Aorta (tissue), 5 donors: ENCODE measurements around the gene HARS2. TPM values are rescaled to one million over a fixed set of nuclear protein-coding genes. Genes with fewer than 3 reads are reported as not detected.
"Not testable (repeated sequence)": the region's sequence is repeated elsewhere in the genome, so short reads cannot be mapped to it uniquely, and the experiment has no call there.

ENCODE experiments used
- ATAC-seq: fragments of 200-7000 bp; cut with Tn5 transposase; one replicate; pipeline ENCODE4 v1.9.1; 2022; ENCODE audit warnings: moderate library complexity; ENCODE audit not compliant: low FRiP score
- DNase-seq, 2 donors: peaks; one replicate each; pipeline ENCODE4 v3.0.0-alpha.2; 2020
- H3K27ac ChIP-seq, 2 donors: one replicate each; pipeline ENCODE4 v1.5.1; 2013; ENCODE audit warnings: low read length in 2 of 2, mild to moderate bottlenecking in 2 of 2, moderate library complexity in 2 of 2, control low read depth in 1 of 2, inconsistent platforms in 1 of 2, low read depth in 1 of 2
- H3K27me3 ChIP-seq, 2 donors: one replicate each; pipeline ENCODE4 v1.6.1; 2013; ENCODE audit warnings: control low read depth in 1 of 2, low read length in 1 of 2, mild to moderate bottlenecking in 1 of 2, moderate library complexity in 1 of 2; ENCODE audit not compliant: insufficient read depth in 2 of 2, control insufficient read depth in 1 of 2
- H3K36me3 ChIP-seq, 2 donors: one replicate each; pipeline ENCODE4 v1.6.1; 2013; ENCODE audit warnings: control low read depth in 1 of 2, low read length in 1 of 2, mild to moderate bottlenecking in 1 of 2; ENCODE audit not compliant: insufficient read depth in 2 of 2, control insufficient read depth in 1 of 2
- H3K4me1 ChIP-seq, 2 donors: one replicate each; pipeline ENCODE4 v1.6.1; 2013; ENCODE audit warnings: low read length in 2 of 2, control low read depth in 1 of 2, mild to moderate bottlenecking in 1 of 2, moderate library complexity in 1 of 2; ENCODE audit not compliant: insufficient read depth in 2 of 2, control insufficient read depth in 1 of 2
- H3K4me3 ChIP-seq, 2 donors: one replicate each; pipeline ENCODE4 v1.5.1; 2013; ENCODE audit warnings: low read length in 2 of 2, control low read depth in 1 of 2, mild to moderate bottlenecking in 1 of 2
- H3K9me3 ChIP-seq: one replicate; pipeline ENCODE4 v1.6.1; 2013; ENCODE audit warnings: mild to moderate bottlenecking, low read length; ENCODE audit not compliant: control insufficient read depth
- WGBS, 2 donors: extraction: QIAGEN DNeasy Blood & Tissue Kit; methylation state at CpG; one replicate each; pipeline ENCODE4 v1.1.7; 2013; 5-methylcytosine and 5-hydroxymethylcytosine counted together
- intact Hi-C, 2 donors: fragments of 100-400 bp; cut with DNase I; formaldehyde crosslinking; loops; one replicate each; pipeline versions ENCODE4 v1.14.2 to v1.15.0; 2022
- long read RNA-seq, 2 donors: library from polyadenylated mRNA; unstranded; transcript quantifications; one replicate each; pipeline ENCODE4 v2.0.0, GENCODE V29; 2020 to 2021
- polyA plus RNA-seq, 2 donors: library from polyadenylated mRNA; stranded (reverse); fragments of 200-250 nt; gene quantifications; one replicate each; pipeline ENCODE4 v1.2.3, GENCODE V29; 2013
- total RNA-seq, 2 donors: library from RNA; stranded (reverse); fragmentation: NEBNext Ultra II Directional; extraction: Animal tissue kit (Norgen Biotek cat#: 25700); gene quantifications; one replicate each; pipeline ENCODE4 v1.2.1, GENCODE V29; 2021
- donor health status: healthy with polysubstance abuse.
- donor health status: Bipolar disorder and iron deficiency.
- donor health status: DM: no; HTN: no; CAD: no.
- donor health status: DM: no; HTN: no; CAD: no.
- donor health status: DM: yes; HTN: yes; CAD: no.

HARS2 gene
- total RNA-seq, result 10 to 100 TPM; 21.3 to 33.0 TPM
- polyA plus RNA-seq, result 10 to 100 TPM; 14.4 to 27.6 TPM
- long read RNA-seq, donor 1, transcript HARS2-201 (13 exons, 2,510 nt), result major isoform, 47 of 88 reads
- long read RNA-seq, donor 1, partial matches to known transcripts, result 9 of 88 reads
- long read RNA-seq, donor 1, other reads (novel, unspliced or antisense), result 27 of 88 reads
- long read RNA-seq, donor 2, transcript HARS2-201 (13 exons, 2,510 nt), result major isoform, 10 of 21 reads
- long read RNA-seq, donor 2, partial matches to known transcripts, result 2 of 21 reads
- long read RNA-seq, donor 2, other reads (novel, unspliced or antisense), result 9 of 21 reads

DNA sequence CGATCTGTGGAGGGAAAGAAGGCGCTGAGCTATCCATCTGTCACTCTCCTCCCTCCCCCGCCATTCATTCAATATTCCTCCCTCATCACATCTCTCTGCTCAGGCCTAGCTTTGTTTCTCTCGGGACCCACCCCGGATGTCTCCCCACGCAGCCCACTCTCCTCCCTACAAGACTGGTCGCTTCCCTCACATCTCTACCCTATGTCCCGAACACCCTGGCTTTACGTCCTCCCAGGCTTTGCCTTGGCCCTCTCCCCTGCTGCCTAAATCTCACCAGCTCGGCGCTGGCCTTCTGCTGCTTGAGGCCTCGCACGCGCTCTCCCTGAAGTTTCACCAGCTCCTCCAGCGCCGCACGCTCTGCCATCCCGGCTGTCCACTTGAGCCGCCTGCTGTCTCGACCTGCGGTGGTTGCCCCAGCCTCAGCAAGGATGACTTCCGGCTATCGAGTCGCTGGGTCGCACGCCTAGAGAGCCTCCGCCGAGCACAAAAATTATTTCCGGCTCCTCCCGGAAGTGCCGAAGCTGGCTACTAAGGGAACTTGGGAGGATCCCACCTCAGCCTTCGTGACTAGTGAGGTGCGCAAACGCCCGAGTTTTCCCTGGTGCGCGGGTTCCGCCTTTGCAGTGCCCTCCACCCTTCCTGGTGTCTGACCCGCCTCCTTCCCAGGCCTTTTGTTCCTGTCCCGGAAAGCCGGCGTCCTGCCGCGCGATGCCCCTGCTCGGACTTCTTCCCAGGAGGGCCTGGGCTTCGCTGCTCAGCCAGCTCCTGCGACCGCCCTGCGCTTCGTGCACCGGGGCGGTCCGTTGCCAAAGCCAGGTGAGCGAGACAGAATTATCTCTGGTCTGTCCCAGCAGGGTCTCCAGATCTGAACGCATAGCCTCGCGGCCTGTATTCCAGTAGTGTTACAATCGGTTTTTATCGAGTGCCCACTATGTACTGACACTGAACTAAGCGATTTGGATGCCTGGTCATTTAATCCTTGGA, at the start of gene HARS2, which contains the start of gene HARS1:
Gene HARS2 (plus strand): TSS at position 515 of the 984 bp plus-strand sequence. CDS start 194 bp downstream, at position 709.
Gene HARS1 (minus strand): TSS at position 430 of the 984 bp plus-strand sequence. CDS start 66 bp downstream, at position 364.
- peak within 1 kb of the TSS; percentile 59 to 93 for H3K4me3 ChIP-seq
- H3K36me3 ChIP-seq, result peaks cover 0 to 7% of the 10 kb centered on the region in 2 donors
- peaks cover 0 to 3% of the 10 kb centered on the region in 2 donors for H3K4me1 ChIP-seq
- DNase-seq (peak; percentile 94 to 95), ATAC-seq (peak; percentile 97)
- intact Hi-C loops, result loop anchor here (1.0 to 5.0 kb wide), 3 partner anchors 8 to 44 kb away; partner anchors contain the start of genes IK (in 1 of the 2) and NDUFA2 (in 1 of the 2)
- no peaks in the 10 kb centered on the region for H3K9me3 ChIP-seq
- peak within 1 kb of the TSS in 1 of 2 donors; percentile 82 for H3K27ac ChIP-seq
- WGBS, 2 donors, result 0% methylated on average over 58 to 61 of the region's 61 CpGs
- H3K27me3 ChIP-seq, result no peaks in the 10 kb centered on the region

DNA sequence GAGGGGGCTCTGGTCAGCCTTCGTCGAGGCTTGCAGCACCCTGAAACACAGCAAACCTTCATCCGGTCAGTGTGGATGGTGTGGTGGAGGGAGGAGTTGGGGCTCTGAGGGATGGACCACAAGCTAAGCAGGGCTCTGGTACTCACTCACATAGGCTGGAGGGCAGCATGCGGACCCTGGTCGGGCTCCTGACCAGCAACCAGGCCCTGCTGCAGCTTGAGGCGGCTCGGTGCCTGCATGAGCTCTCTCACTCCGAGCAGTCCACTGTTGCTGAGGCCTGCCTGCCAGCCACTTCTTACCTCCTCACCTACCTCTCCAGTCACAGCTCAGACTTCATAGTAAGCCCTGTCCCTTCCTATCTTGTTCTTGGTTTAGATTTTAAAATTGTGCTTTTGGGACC, 49.5 kb upstream of the HARS2 start:
- ATAC-seq (no peak), DNase-seq (no peak)
- intact Hi-C loops, result loop anchor here (10.0 kb wide), 2 partner anchors 63 to 267 kb away; partner anchors contain the start of gene ZMAT2 (in 1 of the 2)
- Histone ChIP-seq H3K4me1 (no peaks in the 10 kb centered on the region), H3K27ac (no peak overlapping the region), H3K36me3 (peaks cover 4 to 5% of the 10 kb centered on the region in 2 donors), H3K9me3 (no peaks in the 10 kb centered on the region), H3K4me3 (no peak overlapping the region), H3K27me3 (no peaks in the 10 kb centered on the region)
- 87 to 96% methylated on average over 8 of the region's 8 CpGs for WGBS, 2 donors

GRCh38 chr5:140642718-140643117, 48.5 kb upstream of the HARS2 start:
- peaks cover 4 to 5% of the 10 kb centered on the region in 2 donors for H3K36me3 ChIP-seq
- ATAC-seq (no peak), DNase-seq (no peak)
- no peak overlapping the region for H3K27ac ChIP-seq
- no peaks in the 10 kb centered on the region for H3K4me1 ChIP-seq
- WGBS, 2 donors, result 40 to 47% methylated on average over 3 of the region's 3 CpGs
- no peak overlapping the region for H3K4me3 ChIP-seq
- no peaks in the 10 kb centered on the region for H3K27me3 ChIP-seq
- intact Hi-C loops, result loop anchor here (10.0 kb wide), 2 partner anchors 62 to 268 kb away; partner anchors contain the start of gene ZMAT2 (in 1 of the 2)
- H3K9me3 ChIP-seq, result no peaks in the 10 kb centered on the region

DNA sequence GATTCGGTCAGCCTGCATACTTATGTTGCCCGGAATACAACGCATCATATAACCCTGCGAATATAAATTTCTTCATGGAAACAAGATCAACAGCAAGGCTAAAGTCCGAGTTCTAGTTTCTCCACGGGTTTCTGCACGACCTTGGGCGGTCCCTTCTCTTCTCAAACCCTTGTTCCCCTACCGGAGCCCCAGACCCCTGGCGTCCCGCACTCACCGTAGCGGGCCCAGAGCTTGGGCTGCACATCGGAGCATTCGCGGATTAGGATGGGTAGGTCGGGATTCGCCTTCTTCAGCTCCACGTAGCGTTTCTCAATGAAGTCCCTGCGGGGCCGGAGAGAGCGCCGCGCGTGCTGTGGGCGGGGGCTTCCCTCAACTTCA, 44.2 kb upstream of the HARS2 start:
- no peaks in the 10 kb centered on the region for H3K27me3 ChIP-seq
- H3K4me3 ChIP-seq, result peak overlapping the region; percentile 61 to 90
- peaks cover 5 to 8% of the 10 kb centered on the region in 2 donors for H3K36me3 ChIP-seq
- intact Hi-C loops, result loop anchor here (5.0 to 10.0 kb wide), 4 partner anchors 45 to 272 kb away; partner anchors contain the start of genes HARS1 (in 1 of the 2), HARS2 (in 1 of the 2), SRA1 (in 1 of the 2) and ZMAT2 (in 1 of the 2)
- H3K9me3 ChIP-seq, result no peaks in the 10 kb centered on the region
- DNase-seq (no peak), ATAC-seq (peak; percentile 30)
- WGBS, 2 donors, result 0 to 1% methylated on average over 27 of the region's 27 CpGs
- no peaks in the 10 kb centered on the region for H3K4me1 ChIP-seq
- H3K27ac ChIP-seq, result peak overlapping the region in 1 of 2 donors; percentile 58

- Histone ChIP-seq H3K36me3 (peaks cover 17 to 19% of the 10 kb centered on the region in 2 donors), H3K27ac (no peak overlapping the region), H3K27me3 (no peaks in the 10 kb centered on the region), H3K4me3 (no peak overlapping the region), H3K4me1 (no peaks in the 10 kb centered on the region), H3K9me3 (no peaks in the 10 kb centered on the region)
- 95 to 97% methylated on average over 17 of the region's 17 CpGs for WGBS, 2 donors
- ATAC-seq, result no peak
- no peak for DNase-seq
- intact Hi-C loops, result no loop called here
These were observed 32.4 kb upstream of the HARS2 start for GRCh38 chr5:140658870-140659269.

DNA sequence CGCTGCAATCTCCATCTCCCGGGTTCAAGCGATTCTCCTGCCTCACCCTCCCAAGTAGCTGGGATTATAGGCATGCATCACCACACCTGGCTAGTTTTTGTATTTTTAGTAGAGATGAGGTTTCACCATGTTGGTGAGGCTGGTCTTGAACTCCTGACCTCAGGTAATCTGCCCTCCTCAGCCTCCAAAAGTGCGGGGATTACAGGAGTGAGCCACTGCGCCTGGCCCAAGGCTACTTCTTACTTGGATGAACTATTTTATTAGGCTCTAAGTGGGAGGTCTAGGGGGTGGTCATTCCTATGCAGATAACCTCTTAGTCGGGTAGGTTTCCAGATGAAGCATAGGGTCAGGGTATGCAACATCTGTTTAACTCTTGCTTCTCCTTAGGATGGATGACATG, 30.9 kb upstream of the HARS2 start:
- H3K27me3 ChIP-seq, H3K4me1 ChIP-seq, intact Hi-C loops, H3K4me3 ChIP-seq, DNase-seq, ATAC-seq, H3K9me3 ChIP-seq, H3K27ac ChIP-seq: not testable (repeated sequence)
- peaks cover 14 to 15% of the 10 kb centered on the region in 2 donors for H3K36me3 ChIP-seq
- WGBS, 2 donors, result 85 to 88% methylated on average over 6 of the region's 6 CpGs

GRCh38 chr5:140664030-140664358, 27.3 kb upstream of the HARS2 start:
- H3K36me3 ChIP-seq, result peaks cover 8 to 17% of the 10 kb centered on the region in 2 donors
- ATAC-seq, result no peak
- peak overlapping the region; percentile 74 to 78 for H3K4me3 ChIP-seq
- peak overlapping the region in 1 of 2 donors; percentile 91 for H3K27ac ChIP-seq
- H3K9me3 ChIP-seq, result no peaks in the 10 kb centered on the region
- no peaks in the 10 kb centered on the region for H3K4me1 ChIP-seq
- no peak for DNase-seq
- no peaks in the 10 kb centered on the region for H3K27me3 ChIP-seq
- intact Hi-C loops, result no loop called here
- WGBS, 2 donors, result 2 to 3% methylated on average over 18 of the region's 18 CpGs

- Histone ChIP-seq H3K4me3 (peak within 1 kb of the TSS; percentile 74 to 78), H3K4me1 (no peaks in the 10 kb centered on the region), H3K9me3 (no peaks in the 10 kb centered on the region), H3K27me3 (no peaks in the 10 kb centered on the region), H3K27ac (peak within 1 kb of the TSS; percentile 10 to 91), H3K36me3 (peaks cover 8 to 16% of the 10 kb centered on the region in 2 donors)
- 0 to 1% methylated on average over 53 to 54 of the region's 54 CpGs for WGBS, 2 donors
- peak; percentile 98 to 99 for DNase-seq
- ATAC-seq, result peak; percentile 98
- intact Hi-C loops, result no loop called here
These were observed 26.7 kb upstream of the HARS2 start, which contains the start of gene WDR55 for GRCh38 chr5:140664359-140665119. WDR55 (plus strand) TSS chr5:140664904; CDS start chr5:140664913, 9 bp downstream.
